ENCODE results near the gene SF3B1.
"Not testable (repeated sequence)": the region's sequence is repeated elsewhere in the genome, so short reads cannot be mapped to it uniquely, and the experiment has no call there.

Gene SF3B1

GRCh38 chr2:197433780-197434438 lies 919 bp downstream of the SF3B1 start:
- no peak for DNase-seq (ENCODE audit: low spot score)

GRCh38 chr2:197432527-197432926 lies 2.3 kb downstream of the SF3B1 start:
- not testable (repeated sequence) for DNase-seq (ENCODE audit: low spot score)

- no peak for DNase-seq (ENCODE audit: low spot score)
Observed at GRCh38 chr2:197431858-197432257, 3.0 kb downstream of the SF3B1 start.

GRCh38 chr2:197427986-197428385 lies 6.8 kb downstream of the SF3B1 start:
- DNase-seq (ENCODE audit: low spot score): no peak

- no peak for DNase-seq (ENCODE audit: low spot score)
Observed at GRCh38 chr2:197426723-197427603, 7.9 kb downstream of the SF3B1 start.

GRCh38 chr2:197425550-197425949 lies 9.3 kb downstream of the SF3B1 start:
- DNase-seq (ENCODE audit: low spot score): no peak

- DNase-seq (ENCODE audit: low spot score): no peak
Observed at GRCh38 chr2:197423307-197423706, 11.5 kb downstream of the SF3B1 start.

- no peak for DNase-seq (ENCODE audit: low spot score)
Observed at GRCh38 chr2:197419438-197419837, 15.4 kb downstream of the SF3B1 start.

- DNase-seq (ENCODE audit: low spot score): no peak
Observed at GRCh38 chr2:197416268-197416667, 18.6 kb downstream of the SF3B1 start.

- DNase-seq (ENCODE audit: low spot score): no peak
Observed at GRCh38 chr2:197414515-197414914, 20.3 kb downstream of the SF3B1 start.

GRCh38 chr2:197414039-197414438 lies 20.8 kb downstream of the SF3B1 start:
- no peak for DNase-seq (ENCODE audit: low spot score)

GRCh38 chr2:197405582-197405981 lies 29.2 kb downstream of the SF3B1 start:
- no peak for DNase-seq (ENCODE audit: low spot score)

- no peak for DNase-seq (ENCODE audit: low spot score)
Observed at GRCh38 chr2:197399887-197400540, 34.8 kb downstream of the SF3B1 start.

- DNase-seq (ENCODE audit: low spot score): no peak
Observed at GRCh38 chr2:197398913-197399312, 35.9 kb downstream of the SF3B1 start.

GRCh38 chr2:197391220-197391717 lies 43.6 kb downstream of the SF3B1 start:
- no peak for DNase-seq (ENCODE audit: low spot score)

GRCh38 chr2:197388866-197389587 lies 45.8 kb downstream of the SF3B1 start:
- DNase-seq (ENCODE audit: low spot score): no peak

- DNase-seq (ENCODE audit: low spot score): no peak
Observed at GRCh38 chr2:197387179-197387578, 47.6 kb downstream of the SF3B1 start.

GRCh38 chr2:197386242-197386641 lies 48.6 kb downstream of the SF3B1 start:
- DNase-seq (ENCODE audit: low spot score): no peak

GRCh38 chr2:197383825-197384224 lies 51.0 kb downstream of the SF3B1 start:
- DNase-seq (ENCODE audit: low spot score): no peak

- DNase-seq (ENCODE audit: low spot score): no peak
Observed at GRCh38 chr2:197381641-197382040, 53.2 kb downstream of the SF3B1 start.

- not testable (repeated sequence) for DNase-seq (ENCODE audit: low spot score)
Observed at GRCh38 chr2:197379918-197380309, 54.9 kb downstream of the SF3B1 start.

- not testable (repeated sequence) for DNase-seq (ENCODE audit: low spot score)
Observed at GRCh38 chr2:197379308-197379917, 55.4 kb downstream of the SF3B1 start.
